Ramos (cell line): ENCODE measurements around the gene ZNF668.
"Not testable (repeated sequence)": the region's sequence is repeated elsewhere in the genome, so short reads cannot be mapped to it uniquely, and the experiment has no call there.

Experiments
- in situ Hi-C: fragments of 300-500 bp; cut with MboI; formaldehyde crosslinking; loops from one replicate; pipeline ENCODE4 v1.14.3; 2022; ENCODE audit warnings: low sequenced_read_pairs; ENCODE audit not compliant: unreplicated experiment

Gene ZNF668

DNA sequence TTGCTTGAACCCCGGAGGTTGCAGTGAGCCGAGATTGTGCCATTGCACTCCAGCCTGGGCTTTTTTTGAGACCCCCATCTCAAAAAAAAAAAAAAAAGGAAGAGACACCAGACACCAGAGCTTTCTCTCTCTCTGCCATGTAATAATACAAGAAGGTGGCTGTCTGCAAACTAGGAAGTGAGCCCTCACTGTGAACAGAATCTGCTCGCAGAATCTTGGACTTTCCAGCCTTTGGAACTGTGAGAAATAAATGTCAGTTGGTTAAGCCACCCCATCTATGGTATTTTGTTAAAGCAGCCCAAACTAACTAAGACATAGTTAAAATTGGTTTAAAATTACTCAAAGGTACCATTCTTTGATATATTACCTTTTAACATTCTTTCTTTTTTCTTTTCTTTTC is 53.5 kb downstream of the ZNF668 start:
- in situ Hi-C loops: no loop called here

DNA sequence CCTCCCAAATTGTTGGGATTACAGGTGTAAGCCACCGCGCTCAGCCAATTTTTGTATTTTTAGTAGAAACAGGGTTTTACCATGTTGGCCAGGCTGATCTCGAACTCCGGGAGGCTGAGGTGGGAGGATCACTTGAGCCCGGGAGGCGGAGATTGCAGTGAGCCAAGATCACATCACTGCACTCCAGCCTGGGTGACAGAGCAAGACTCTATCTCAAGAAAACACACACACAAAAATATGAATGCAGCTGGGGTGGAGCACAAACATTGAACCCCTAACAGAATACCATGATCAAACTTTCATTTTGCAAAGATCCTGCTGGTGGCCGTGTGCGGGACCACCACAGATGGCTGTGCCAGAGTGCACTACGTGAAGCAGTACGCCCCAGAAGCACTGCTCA is 56.3 kb downstream of the ZNF668 start:
- in situ Hi-C loops: not testable (repeated sequence)

DNA sequence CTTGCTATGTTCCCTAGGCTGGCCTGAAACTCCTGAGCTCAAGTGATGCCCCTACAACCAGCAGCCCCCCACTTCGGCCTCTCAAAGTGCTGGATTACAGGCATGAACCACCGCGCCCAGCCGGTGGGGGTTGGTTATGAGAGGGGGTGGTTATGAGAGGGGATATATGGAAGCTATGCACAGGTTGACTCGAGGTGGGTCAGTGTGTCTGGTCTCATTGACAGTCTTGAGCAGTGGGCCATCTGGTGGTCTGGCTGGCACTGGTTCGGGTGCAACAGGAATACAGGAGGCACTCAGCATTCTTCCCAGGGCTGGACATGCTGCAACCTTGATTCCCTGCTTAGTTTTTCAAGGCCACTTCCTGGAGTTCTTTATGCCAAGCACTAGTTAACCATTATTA is 58.0 kb downstream of the ZNF668 start:
- in situ Hi-C loops: no loop called here

DNA sequence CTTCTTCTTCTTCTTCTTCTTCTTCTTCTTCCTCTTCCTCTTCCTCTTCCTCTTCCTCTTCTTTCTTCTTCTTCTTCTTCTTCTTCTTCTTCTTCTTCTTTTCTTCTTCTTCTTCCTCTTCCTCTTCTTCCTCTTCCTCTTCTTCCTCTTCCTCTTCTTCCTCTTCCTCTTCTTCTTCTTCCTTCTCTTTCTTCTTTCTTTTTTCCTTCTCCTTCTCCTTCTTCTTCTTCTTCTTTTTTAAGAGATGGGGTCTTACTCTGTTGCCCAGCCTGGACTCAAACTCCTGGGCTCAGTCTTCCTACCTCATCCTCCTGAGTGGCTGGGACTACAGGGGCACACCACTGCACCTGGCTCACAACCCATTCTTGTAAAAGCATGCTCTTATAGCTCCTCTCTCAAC is 60.7 kb downstream of the ZNF668 start:
- in situ Hi-C loops: not testable (repeated sequence)

DNA sequence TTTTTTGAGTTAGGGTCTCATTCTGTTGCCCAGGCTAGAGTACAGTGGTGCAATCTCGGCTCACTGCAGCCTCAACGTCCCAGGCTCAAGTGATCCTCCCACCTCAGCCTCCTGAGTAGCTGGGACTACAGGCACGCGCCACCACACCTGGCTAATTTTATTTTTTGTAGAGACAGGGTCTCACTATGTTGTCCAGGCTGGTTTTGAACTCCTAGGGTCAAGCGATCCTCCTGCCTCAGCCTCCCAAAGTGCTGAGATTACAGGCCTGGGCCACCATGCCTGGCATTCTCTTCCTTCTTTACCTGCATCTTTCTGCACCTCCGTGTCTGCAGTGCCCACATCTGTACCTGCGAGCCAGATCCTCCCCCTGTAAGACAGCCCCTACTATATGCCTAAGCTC is 62.2 kb downstream of the ZNF668 start:
- in situ Hi-C loops: not testable (repeated sequence)
